K562 (cell line): ENCODE data around the gene TSPOAP1. TPM values are rescaled to one million over a fixed set of nuclear protein-coding genes. Genes with fewer than 3 reads are reported as not detected.
A peak's percentile ranks its signal among the peaks of the same experiment; 100 is the strongest.

Source experiments
- ADNP ChIP-seq: fragments of 200-800 bp; sonication (Bioruptor generic); IDR thresholded peaks from 2 replicates; pipeline ENCODE4 v1.6.1; 2016; ENCODE audit warnings: missing genetic modification characterization, missing compliant biosample characterization
- CBFA2T2 ChIP-seq: fragments of 450-650 bp; conservative IDR thresholded peaks from 2 replicates; pipeline ENCODE4 v1.6.1; 2017; ENCODE audit warnings: mild to moderate bottlenecking
- CEBPG ChIP-seq, 3 experiments: fragments of 200-800 bp in 1 of 3; sonication (Bioruptor generic) in 1 of 3; sonication (generic) in 1 of 3; formaldehyde crosslinking in 1 of 3; IDR thresholded peaks in 2 of 3; conservative IDR thresholded peaks in 1 of 3; 2 replicates each; pipeline versions ENCODE4 v1.6.1 to v1.8.0; 2016 to 2022; ENCODE audit warnings: missing compliant biosample characterization in 2 of 3, missing genetic modification characterization in 2 of 3, mild to moderate bottlenecking in 1 of 3, missing genetic modification reagents in 1 of 3
- ETV5 ChIP-seq: sonication (generic); formaldehyde crosslinking; IDR thresholded peaks from 2 replicates; pipeline ENCODE4 v1.4.0; 2020; ENCODE audit warnings: low read depth, mild to moderate bottlenecking, missing genetic modification reagents
- GMEB1 ChIP-seq: fragments of 250-450 bp; sonication (Bioruptor Pico); IDR thresholded peaks from 2 replicates; pipeline ENCODE4 v1.4.0; 2020; ENCODE audit warnings: mild to moderate bottlenecking
- GTF3C2 ChIP-seq: IDR thresholded peaks from 3 replicates; pipeline ENCODE4 v1.6.1; 2011; ENCODE audit warnings: borderline replicate concordance, mild to moderate bottlenecking, moderate library complexity; ENCODE audit not compliant: insufficient read length; ENCODE audit errors: extremely low read depth
- HMBOX1 ChIP-seq: sonication (generic); IDR thresholded peaks from 2 replicates; pipeline ENCODE4 v1.6.1; 2016
- PHTF2 ChIP-seq: fragments of 250-450 bp; sonication (Bioruptor Pico); IDR thresholded peaks from 2 replicates; pipeline ENCODE4 v1.5.0; 2021; ENCODE audit warnings: mild to moderate bottlenecking
- XRCC4 ChIP-seq: IDR thresholded peaks from one replicate; pipeline ENCODE4 v1.6.1; 2011; ENCODE audit not compliant: insufficient read depth, insufficient read length; ENCODE audit errors: extremely low read depth
- ZBTB1 ChIP-seq: sonication (generic); formaldehyde crosslinking; IDR thresholded peaks from 2 replicates; pipeline ENCODE4 v1.8.1; 2023; ENCODE audit warnings: missing genetic modification reagents, low read depth, mild to moderate bottlenecking, borderline replicate concordance
- ZBTB11 ChIP-seq, 3 experiments: fragments of 200-800 bp in 1 of 3; fragments of 250-450 bp in 1 of 3; fragments of 450-650 bp in 1 of 3; sonication (Bioruptor Pico) in 1 of 3; sonication (Bioruptor generic) in 1 of 3; formaldehyde crosslinking in 1 of 3; IDR thresholded peaks; 2 replicates each; pipeline versions ENCODE4 v1.6.1 to v1.8.0; 2016 to 2022; ENCODE audit warnings: mild to moderate bottlenecking in 2 of 3, missing genetic modification characterization in 2 of 3, missing compliant biosample characterization in 1 of 3, moderate library complexity in 1 of 3
- ZNF274 ChIP-seq: IDR thresholded peaks from 2 replicates; pipeline ENCODE4 v1.6.1; 2011; ENCODE audit warnings: low read depth, mild to moderate bottlenecking, low read length, moderate library complexity, borderline replicate concordance
- ZNF311 ChIP-seq: fragments of 250-450 bp; sonication (Bioruptor Pico); IDR thresholded peaks from 2 replicates; pipeline ENCODE4 v1.4.0; 2020; ENCODE audit warnings: mild to moderate bottlenecking, moderate library complexity
- ZNF75A ChIP-seq: fragments of 450-650 bp; formaldehyde crosslinking; IDR thresholded peaks from 2 replicates; pipeline ENCODE4 v1.4.0; 2020; ENCODE audit warnings: mild to moderate bottlenecking
- polyA plus RNA-seq, 8 experiments: library from polyadenylated mRNA; depleted of rRNA in 4 of 8; stranded (reverse) in 5 of 8; unstranded in 3 of 8; fragments of >200 nt; fragmentation: Nextera tagmentation in 2 of 8; fragmentation: Illumina TruSeq in 1 of 8; extraction: Ambion mirVana in 2 of 8; extraction: Trizol in 1 of 8; gene quantifications; 2 replicates each; pipeline versions ENCODE4 v1.2.1 to v1.2.3, GENCODE V29; 2011 to 2014; ENCODE audit warnings: inconsistent platforms in 1 of 8, missing spikeins in 1 of 8
- total RNA-seq, 7 experiments: library from RNA; depleted of rRNA in 6 of 7; stranded (reverse); fragments of >200 nt in 6 of 7; fragmentation: Illumina TruSeq in 2 of 7; extraction: Trizol in 2 of 7; gene quantifications; 2 replicates each; pipeline versions ENCODE4 v1.2.1 to v1.2.3, GENCODE V29; 2011 to 2021; ENCODE audit warnings: low replicate concordance in 1 of 7

Gene TSPOAP1
- total and polyA plus RNA-seq, 9 of the 15 experiments (the other 6 are each of a cell fraction or from before 2014, with no cell fraction given): 0.87 to 3.9 (median 1.8) TPM; not detected in 2

- TF ChIP-seq HMBOX1 (peak; percentile 65; the same call in 1 of the 2 replicates), ZNF75A (CRISPR knock-in tag) (no peak), GTF3C2 (no peak), ETV5 (no peak), ZNF311 (CRISPR knock-in tag) (no peak), ADNP (tag) (no peak), ZBTB1 (CRISPR knock-in tag) (no peak), ZBTB11 (CRISPR knock-in tag; IDR thresholded peaks at IDR 0.05) (no peak), XRCC4 (no peak), ZNF274 (no peak), PHTF2 (CRISPR knock-in tag) (no peak), GMEB1 (CRISPR knock-in tag) (no peak), CEBPG (CRISPR knock-in tag; IDR thresholded peaks at IDR 0.05) (no peak), CEBPG (tag; conservative IDR thresholded peaks at IDR 0.05 in 1 of 2, IDR thresholded peaks at IDR 0.05 in 1 of 2) (no peak), CBFA2T2 (peak; percentile 92)
Observed at GRCh38 chr17:58364270-58364942, 35.8 kb upstream of the TSPOAP1 start (continued).
